ENCODE measurements around the gene ZMAT5. TPM values are rescaled to one million over a fixed set of nuclear protein-coding genes. Genes with fewer than 3 reads are reported as not detected.

The ZMAT5 gene
- total and polyA plus RNA-seq, 2 of the 13 experiments (the other 11 are each of a cell fraction or from before 2014, with no cell fraction given), result 20.7 to 27.8 TPM

DNA sequence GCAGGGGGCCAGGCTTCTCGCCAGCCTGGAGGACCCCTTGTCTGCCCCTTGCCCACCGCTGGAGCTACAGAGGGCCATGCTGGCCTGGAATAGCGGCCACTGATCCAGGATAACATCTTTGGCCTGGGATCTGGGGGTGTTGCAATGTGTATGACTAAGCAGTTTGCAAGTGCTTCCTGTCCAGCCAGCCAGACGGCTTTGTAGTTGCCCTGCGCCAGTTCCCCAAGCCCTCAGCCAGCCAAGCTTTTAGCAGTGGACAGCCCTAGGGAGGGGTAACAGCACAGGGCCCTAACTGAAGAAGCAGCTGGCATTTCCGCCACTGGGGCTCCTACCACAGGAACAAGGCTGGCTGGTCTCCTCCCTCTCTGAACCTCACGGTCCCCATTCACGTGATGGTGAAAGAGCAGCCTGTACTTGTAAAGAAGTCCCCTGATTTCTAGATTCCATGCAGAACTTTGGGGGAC is 32.4 kb upstream of the ZMAT5 start (continued):
- peak; percentile 24; the same call in 1 of the 2 replicates for TF ChIP-seq TBX2 (CRISPR knock-in tag; IDR thresholded peaks at IDR 0.05; ENCODE audit: borderline replicate concordance)
- TF ChIP-seq, protein P1, sequence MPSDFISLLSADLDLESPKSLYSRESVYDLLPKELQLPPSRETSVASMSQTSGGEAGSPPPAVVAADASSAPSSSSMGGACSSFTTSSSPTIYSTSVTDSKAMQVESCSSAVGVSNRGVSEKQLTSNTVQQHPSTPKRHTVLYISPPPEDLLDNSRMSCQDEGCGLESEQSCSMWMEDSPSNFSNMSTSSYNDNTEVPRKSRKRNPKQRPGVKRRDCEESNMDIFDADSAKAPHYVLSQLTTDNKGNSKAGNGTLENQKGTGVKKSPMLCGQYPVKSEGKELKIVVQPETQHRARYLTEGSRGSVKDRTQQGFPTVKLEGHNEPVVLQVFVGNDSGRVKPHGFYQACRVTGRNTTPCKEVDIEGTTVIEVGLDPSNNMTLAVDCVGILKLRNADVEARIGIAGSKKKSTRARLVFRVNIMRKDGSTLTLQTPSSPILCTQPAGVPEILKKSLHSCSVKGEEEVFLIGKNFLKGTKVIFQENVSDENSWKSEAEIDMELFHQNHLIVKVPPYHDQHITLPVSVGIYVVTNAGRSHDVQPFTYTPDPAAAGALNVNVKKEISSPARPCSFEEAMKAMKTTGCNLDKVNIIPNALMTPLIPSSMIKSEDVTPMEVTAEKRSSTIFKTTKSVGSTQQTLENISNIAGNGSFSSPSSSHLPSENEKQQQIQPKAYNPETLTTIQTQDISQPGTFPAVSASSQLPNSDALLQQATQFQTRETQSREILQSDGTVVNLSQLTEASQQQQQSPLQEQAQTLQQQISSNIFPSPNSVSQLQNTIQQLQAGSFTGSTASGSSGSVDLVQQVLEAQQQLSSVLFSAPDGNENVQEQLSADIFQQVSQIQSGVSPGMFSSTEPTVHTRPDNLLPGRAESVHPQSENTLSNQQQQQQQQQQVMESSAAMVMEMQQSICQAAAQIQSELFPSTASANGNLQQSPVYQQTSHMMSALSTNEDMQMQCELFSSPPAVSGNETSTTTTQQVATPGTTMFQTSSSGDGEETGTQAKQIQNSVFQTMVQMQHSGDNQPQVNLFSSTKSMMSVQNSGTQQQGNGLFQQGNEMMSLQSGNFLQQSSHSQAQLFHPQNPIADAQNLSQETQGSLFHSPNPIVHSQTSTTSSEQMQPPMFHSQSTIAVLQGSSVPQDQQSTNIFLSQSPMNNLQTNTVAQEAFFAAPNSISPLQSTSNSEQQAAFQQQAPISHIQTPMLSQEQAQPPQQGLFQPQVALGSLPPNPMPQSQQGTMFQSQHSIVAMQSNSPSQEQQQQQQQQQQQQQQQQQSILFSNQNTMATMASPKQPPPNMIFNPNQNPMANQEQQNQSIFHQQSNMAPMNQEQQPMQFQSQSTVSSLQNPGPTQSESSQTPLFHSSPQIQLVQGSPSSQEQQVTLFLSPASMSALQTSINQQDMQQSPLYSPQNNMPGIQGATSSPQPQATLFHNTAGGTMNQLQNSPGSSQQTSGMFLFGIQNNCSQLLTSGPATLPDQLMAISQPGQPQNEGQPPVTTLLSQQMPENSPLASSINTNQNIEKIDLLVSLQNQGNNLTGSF (CRISPR knock-in tag; IDR thresholded peaks at IDR 0.05), result no peak
- 0 out of 2 replicates have a peak, but pooled peaks have one; percentile 70 for TF ChIP-seq DNMT3B (CRISPR knock-in tag; conservative IDR thresholded peaks at IDR 0.05)
- peak in 1 of 2 experiments; percentile 37; a peak in 1 of 4 replicates for TF ChIP-seq POLR2A (IDR thresholded peaks at IDR 0.05; ENCODE audit: insufficient read depth in 1 of 2, low read depth in 2 of 2, low read length in 2 of 2)
- TF ChIP-seq PHF5A (CRISPR knock-in tag; IDR thresholded peaks at IDR 0.05; ENCODE audit: low read depth, unreplicated experiment), result peak; percentile 28
- TF ChIP-seq ZNF180 (CRISPR knock-in tag; IDR thresholded peaks at IDR 0.05; ENCODE audit: borderline replicate concordance, low read depth), result no peak
- TF ChIP-seq, protein P2, sequence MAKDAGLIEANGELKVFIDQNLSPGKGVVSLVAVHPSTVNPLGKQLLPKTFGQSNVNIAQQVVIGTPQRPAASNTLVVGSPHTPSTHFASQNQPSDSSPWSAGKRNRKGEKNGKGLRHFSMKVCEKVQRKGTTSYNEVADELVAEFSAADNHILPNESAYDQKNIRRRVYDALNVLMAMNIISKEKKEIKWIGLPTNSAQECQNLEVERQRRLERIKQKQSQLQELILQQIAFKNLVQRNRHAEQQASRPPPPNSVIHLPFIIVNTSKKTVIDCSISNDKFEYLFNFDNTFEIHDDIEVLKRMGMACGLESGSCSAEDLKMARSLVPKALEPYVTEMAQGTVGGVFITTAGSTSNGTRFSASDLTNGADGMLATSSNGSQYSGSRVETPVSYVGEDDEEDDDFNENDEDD (CRISPR knock-in tag; IDR thresholded peaks at IDR 0.05; ENCODE audit: borderline replicate concordance), result peak; percentile 15; the same call in 1 of the 2 replicates
- TF ChIP-seq, protein P3, sequence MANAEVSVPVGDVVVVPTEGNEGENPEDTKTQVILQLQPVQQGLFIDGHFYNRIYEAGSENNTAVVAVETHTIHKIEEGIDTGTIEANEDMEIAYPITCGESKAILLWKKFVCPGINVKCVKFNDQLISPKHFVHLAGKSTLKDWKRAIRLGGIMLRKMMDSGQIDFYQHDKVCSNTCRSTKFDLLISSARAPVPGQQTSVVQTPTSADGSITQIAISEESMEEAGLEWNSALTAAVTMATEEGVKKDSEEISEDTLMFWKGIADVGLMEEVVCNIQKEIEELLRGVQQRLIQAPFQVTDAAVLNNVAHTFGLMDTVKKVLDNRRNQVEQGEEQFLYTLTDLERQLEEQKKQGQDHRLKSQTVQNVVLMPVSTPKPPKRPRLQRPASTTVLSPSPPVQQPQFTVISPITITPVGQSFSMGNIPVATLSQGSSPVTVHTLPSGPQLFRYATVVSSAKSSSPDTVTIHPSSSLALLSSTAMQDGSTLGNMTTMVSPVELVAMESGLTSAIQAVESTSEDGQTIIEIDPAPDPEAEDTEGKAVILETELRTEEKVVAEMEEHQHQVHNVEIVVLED (CRISPR knock-in tag; IDR thresholded peaks at IDR 0.05; ENCODE audit: borderline replicate concordance), result no peak
- no peak for TF ChIP-seq ZNF672 (CRISPR knock-in tag; IDR thresholded peaks at IDR 0.05)
- TF ChIP-seq ZNF883 (CRISPR knock-in tag; IDR thresholded peaks at IDR 0.05; ENCODE audit: not compliant biosample characterization), result no peak
- TF ChIP-seq ZNF773 (CRISPR knock-in tag; IDR thresholded peaks at IDR 0.05; ENCODE audit: borderline replicate concordance), result no peak
- TF ChIP-seq TP53 (CRISPR knock-in tag; conservative IDR thresholded peaks at IDR 0.05), result no peak
- TF ChIP-seq, protein P4, sequence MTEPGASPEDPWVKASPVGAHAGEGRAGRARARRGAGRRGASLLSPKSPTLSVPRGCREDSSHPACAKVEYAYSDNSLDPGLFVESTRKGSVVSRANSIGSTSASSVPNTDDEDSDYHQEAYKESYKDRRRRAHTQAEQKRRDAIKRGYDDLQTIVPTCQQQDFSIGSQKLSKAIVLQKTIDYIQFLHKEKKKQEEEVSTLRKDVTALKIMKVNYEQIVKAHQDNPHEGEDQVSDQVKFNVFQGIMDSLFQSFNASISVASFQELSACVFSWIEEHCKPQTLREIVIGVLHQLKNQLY (CRISPR knock-in tag; IDR thresholded peaks at IDR 0.05), result 0 out of 2 replicates have a peak, but pooled peaks have one; percentile 28
- TF ChIP-seq, protein P5, sequence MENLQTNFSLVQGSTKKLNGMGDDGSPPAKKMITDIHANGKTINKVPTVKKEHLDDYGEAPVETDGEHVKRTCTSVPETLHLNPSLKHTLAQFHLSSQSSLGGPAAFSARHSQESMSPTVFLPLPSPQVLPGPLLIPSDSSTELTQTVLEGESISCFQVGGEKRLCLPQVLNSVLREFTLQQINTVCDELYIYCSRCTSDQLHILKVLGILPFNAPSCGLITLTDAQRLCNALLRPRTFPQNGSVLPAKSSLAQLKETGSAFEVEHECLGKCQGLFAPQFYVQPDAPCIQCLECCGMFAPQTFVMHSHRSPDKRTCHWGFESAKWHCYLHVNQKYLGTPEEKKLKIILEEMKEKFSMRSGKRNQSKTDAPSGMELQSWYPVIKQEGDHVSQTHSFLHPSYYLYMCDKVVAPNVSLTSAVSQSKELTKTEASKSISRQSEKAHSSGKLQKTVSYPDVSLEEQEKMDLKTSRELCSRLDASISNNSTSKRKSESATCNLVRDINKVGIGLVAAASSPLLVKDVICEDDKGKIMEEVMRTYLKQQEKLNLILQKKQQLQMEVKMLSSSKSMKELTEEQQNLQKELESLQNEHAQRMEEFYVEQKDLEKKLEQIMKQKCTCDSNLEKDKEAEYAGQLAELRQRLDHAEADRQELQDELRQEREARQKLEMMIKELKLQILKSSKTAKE (CRISPR knock-in tag; IDR thresholded peaks at IDR 0.05; ENCODE audit: borderline replicate concordance), result no peak
- TF ChIP-seq PPARG (CRISPR knock-in tag; conservative IDR thresholded peaks at IDR 0.05), result no peak; the same call in 1 of the 2 replicates
